GM12878 (cell line): ENCODE data around the gene C15orf40. TPM values are rescaled to one million over a fixed set of nuclear protein-coding genes. Genes with fewer than 3 reads are reported as not detected.

Source experiments
- ATAC-seq: fragments of 200-7000 bp; cut with Tn5 transposase; 3 replicates; pipeline ENCODE4 v1.9.1; 2020; ENCODE audit warnings: mild to moderate bottlenecking, moderate library complexity
- BruUV-seq: library from RNA; stranded (reverse); fragments of 400-500 nt; replicated peaks from 2 replicates; lab custom pipeline; 2021; lab: Mats Ljungman, UMichigan
- CTCF ChIA-PET: fragments of 300-600 bp; sonication (Branson Sonifier 250); formaldehyde crosslinking; extraction: SDS; loops from one replicate; lab custom pipeline; 2021; ENCODE audit warnings: inconsistent platforms; lab: Yijun Ruan, JAX
- POLR2A ChIA-PET: fragments of 350-600 bp; formaldehyde crosslinking; extraction: SDS; loops from one replicate; lab custom pipeline; 2021; ENCODE audit warnings: inconsistent platforms; lab: Charles Lee
- RAD21 ChIA-PET: fragments of 300-600 bp; sonication (Branson Sonifier 250); formaldehyde crosslinking; loops from one replicate; lab custom pipeline; 2023; ENCODE audit warnings: antibody characterized with exemption; ENCODE audit not compliant: unreplicated experiment; lab: Charles Lee
- SMC1A ChIA-PET: fragments of 300-600 bp; sonication (Branson Sonifier 250); formaldehyde crosslinking; loops from one replicate; lab custom pipeline; 2023; ENCODE audit not compliant: unreplicated experiment, uncharacterized antibody; lab: Charles Lee
- DNase-seq: peaks from one replicate; pipeline ENCODE4 v3.0.0-alpha.2; 2011; ENCODE audit warnings: low read depth, low spot score
- FAIRE-seq: peaks from 3 replicates; lab custom pipeline; 2011; peaks lifted over from hg19 to GRCh38; lab: Jason Lieb, UNC
- H2AFZ ChIP-seq: 2 replicates; pipeline ENCODE4 v1.6.0; 2011; ENCODE audit warnings: low read depth, low read length, control low read depth; ENCODE audit not compliant: control insufficient read depth
- H3K27ac ChIP-seq: 2 replicates; pipeline ENCODE4 v1.5.1; 2011; ENCODE audit warnings: control low read depth; ENCODE audit not compliant: control insufficient read depth, insufficient read depth
- H3K27me3 ChIP-seq, 2 experiments: replicated peaks in 1 of 2; 2 replicates each; pipeline versions ENCODE4 v1.6.0 to v1.6.1; 2011; ENCODE audit warnings: low read length in 1 of 2; ENCODE audit not compliant: control insufficient read depth in 2 of 2, insufficient read depth in 2 of 2
- H3K36me3 ChIP-seq, 2 experiments: 2 replicates each; pipeline ENCODE4 v1.5.1; 2011; ENCODE audit warnings: low read length in 1 of 2; ENCODE audit not compliant: control insufficient read depth in 2 of 2, insufficient read depth in 2 of 2
- H3K4me1 ChIP-seq: 2 replicates; pipeline ENCODE4 v1.6.1; 2011; ENCODE audit warnings: mild to moderate bottlenecking, low read length, moderate library complexity, mixed read lengths; ENCODE audit not compliant: control insufficient read depth, insufficient read depth
- H3K4me2 ChIP-seq: 2 replicates; pipeline ENCODE4 v1.6.0; 2011; ENCODE audit warnings: control low read depth; ENCODE audit not compliant: control insufficient read depth, insufficient read depth
- H3K4me3 ChIP-seq: fragments of 200-600 bp; sonication (generic); 2 replicates; pipeline ENCODE4 v1.5.1; 2016
- H3K79me2 ChIP-seq: 2 replicates; pipeline ENCODE4 v1.6.0; 2011; ENCODE audit warnings: low read length; ENCODE audit not compliant: control insufficient read depth, insufficient read depth
- H3K9ac ChIP-seq: 2 replicates; pipeline ENCODE4 v1.8.0; 2011; ENCODE audit warnings: low read length, control low read depth, mixed read lengths; ENCODE audit not compliant: control insufficient read depth, insufficient read depth
- H3K9me3 ChIP-seq: replicated peaks from 3 replicates; pipeline ENCODE4 v1.5.1; 2011; ENCODE audit warnings: mild to moderate bottlenecking, low read length; ENCODE audit not compliant: control insufficient read depth, insufficient read depth
- H4K20me1 ChIP-seq: 2 replicates; pipeline ENCODE4 v1.6.0; 2011; ENCODE audit not compliant: control insufficient read depth, insufficient read depth
- ATF3 ChIP-seq: IDR thresholded peaks from 2 replicates; pipeline ENCODE4 v1.6.1; 2011; ENCODE audit warnings: low read depth, mild to moderate bottlenecking, low read length, moderate library complexity, borderline replicate concordance; ENCODE audit errors: extremely low read depth
- BACH1 ChIP-seq: fragments of 450-650 bp; IDR thresholded peaks from 2 replicates; pipeline ENCODE4 v1.6.1; 2017; ENCODE audit warnings: mild to moderate bottlenecking, borderline replicate concordance
- EGR1 ChIP-seq, 2 experiments: IDR thresholded peaks; 1 replicate in 1 of 2; 2 replicates in 1 of 2; pipeline ENCODE4 v1.6.1; 2011 to 2012; ENCODE audit warnings: low read depth in 2 of 2, low read length in 2 of 2, borderline replicate concordance in 1 of 2, mild to moderate bottlenecking in 1 of 2, moderate library complexity in 1 of 2
- HDAC6 ChIP-seq: fragments of 200-600 bp; sonication (generic); IDR thresholded peaks from one replicate; pipeline ENCODE4 v1.8.0; 2017; ENCODE audit warnings: antibody characterized with exemption; ENCODE audit not compliant: unreplicated experiment
- KDM1A ChIP-seq: fragments of 200-600 bp; sonication (generic); IDR thresholded peaks from 2 replicates; pipeline ENCODE4 v1.6.1; 2016; ENCODE audit warnings: borderline replicate concordance
- MAX ChIP-seq: IDR thresholded peaks from 2 replicates; pipeline ENCODE4 v1.6.1; 2012; ENCODE audit warnings: low read depth, low read length, improper control_type of control experiment
- NFYB ChIP-seq: IDR thresholded peaks from 2 replicates; pipeline ENCODE4 v1.6.1; 2011; ENCODE audit warnings: low read depth, mild to moderate bottlenecking, low read length, improper control_type of control experiment, moderate library complexity; ENCODE audit not compliant: insufficient read depth
- POU2F2 ChIP-seq: IDR thresholded peaks from 3 replicates; pipeline ENCODE4 v1.6.1; 2011; ENCODE audit warnings: low read depth, mild to moderate bottlenecking, low read length, borderline replicate concordance
- RAD21 ChIP-seq: IDR thresholded peaks from 2 replicates; pipeline ENCODE4 v1.6.1; 2011; ENCODE audit warnings: mild to moderate bottlenecking, low read depth, low read length, moderate library complexity; ENCODE audit not compliant: insufficient read depth
- SREBF2 ChIP-seq: IDR thresholded peaks from 2 replicates; pipeline ENCODE4 v1.6.1; 2012; ENCODE audit warnings: mild to moderate bottlenecking, low read length
- TCF12 ChIP-seq: IDR thresholded peaks from 2 replicates; pipeline ENCODE4 v1.6.1; 2011; ENCODE audit warnings: low read depth, mild to moderate bottlenecking, low read length
- TCF7 ChIP-seq: IDR thresholded peaks from 2 replicates; pipeline ENCODE4 v1.6.1; 2014; ENCODE audit warnings: antibody characterized with exemption, borderline replicate concordance
- USF2 ChIP-seq: IDR thresholded peaks from 2 replicates; pipeline ENCODE4 v1.6.1; 2011; ENCODE audit warnings: low read depth, low read length, improper control_type of control experiment, borderline replicate concordance
- YBX1 ChIP-seq: fragments of 450-650 bp; IDR thresholded peaks from 2 replicates; pipeline ENCODE4 v1.6.1; 2016; ENCODE audit warnings: antibody characterized with exemption
- ZNF592 ChIP-seq: fragments of 450-650 bp; IDR thresholded peaks from 2 replicates; pipeline ENCODE4 v1.6.1; 2017; ENCODE audit warnings: mild to moderate bottlenecking, moderate library complexity
- ZZZ3 ChIP-seq: IDR thresholded peaks from 2 replicates; pipeline ENCODE4 v1.6.1; 2011; ENCODE audit warnings: low read depth; ENCODE audit not compliant: control insufficient read depth, insufficient read length
- in situ Hi-C: fragments of 300-500 bp; cut with MboI; formaldehyde crosslinking; loops from 9 replicates; pipeline ENCODE4 v1.14.3; 2018; ENCODE audit warnings: mixed read lengths
- intact Hi-C: fragments of 100-400 bp; cut with micrococcal nuclease; formaldehyde crosslinking; loops from one replicate; pipeline ENCODE4 v1.14.2; 2022; ENCODE audit not compliant: unreplicated experiment
- polyA plus RNA-seq, 11 experiments: library from polyadenylated mRNA; depleted of rRNA in 4 of 11; unstranded in 6 of 11; stranded (reverse) in 5 of 11; fragments of >200 nt; fragmentation: Nextera tagmentation in 4 of 11; fragmentation: Illumina TruSeq in 1 of 11; extraction: Ambion mirVana in 4 of 11; extraction: Trizol in 1 of 11; gene quantifications; 1 replicate in 1 of 11; 2 replicates in 10 of 11; pipeline versions ENCODE4 v1.2.1 to v1.2.3, GENCODE V29; 2011 to 2016; ENCODE audit warnings: inconsistent platforms in 2 of 11, missing spikeins in 2 of 11, low read depth in 1 of 11
- total RNA-seq, 4 experiments: library from RNA; depleted of rRNA in 3 of 4; stranded (reverse); fragments of >200 nt in 3 of 4; fragmentation: Illumina TruSeq in 1 of 4; extraction: Trizol in 1 of 4; gene quantifications; 2 replicates each; pipeline versions ENCODE4 v1.2.1 to v1.2.3, GENCODE V29; 2013 to 2021

C15orf40 gene
- total and polyA plus RNA-seq, 10 of the 15 experiments (the other 5 are each of a cell fraction or from before 2014, with no cell fraction given) = 21.3 to 70.0 (median 31.8) TPM

GRCh38 chr15:83057002-83057401, 45.6 kb upstream of the C15orf40 start (continued):
- no peak for TF ChIP-seq SREBF2
- no peak for TF ChIP-seq KDM1A
- no peak for TF ChIP-seq ATF3
- TF ChIP-seq MAX = no peak
- no peak for TF ChIP-seq YBX1
- no peak for TF ChIP-seq TCF12
- no peak for TF ChIP-seq POU2F2
- no peak for TF ChIP-seq ZZZ3

- ChIA-PET SMC1A (no interaction called here), POLR2A (no interaction called here), RAD21 (no interaction called here), CTCF (no interaction called here)
- TF ChIP-seq RAD21 (no peak), USF2 (no peak), TCF12 (no peak), EGR1 (IDR thresholded peaks at IDR 0.05; ENCODE audit: borderline replicate concordance in 1 of 2, low read depth in 2 of 2, low read length in 2 of 2) (no peak), BACH1 (no peak), TCF7 (no peak), HDAC6 (no peak), NFYB (no peak), ZNF592 (no peak)
- ATAC-seq (peak; percentile 24), DNase-seq (no peak), FAIRE-seq (no peak)
- Histone ChIP-seq H3K36me3 (peaks cover 5 to 36% of the 10 kb centered on the region in 2 experiments), H3K9ac (no peak overlapping the region), H4K20me1 (no peaks in the 10 kb centered on the region), H3K4me3 (no peak overlapping the region), H3K4me2 (no peak overlapping the region), H3K9me3 (no peaks in the 10 kb centered on the region), H3K27ac (no peak overlapping the region), H3K4me1 (no peaks in the 10 kb centered on the region), H3K27me3 (no peaks in the 10 kb centered on the region), H2AFZ (no peak overlapping the region), H3K79me2 (peaks cover 29% of the 10 kb centered on the region)
- no TSS peak for BruUV-seq
- in situ Hi-C loops = no loop called here
- intact Hi-C loops = no loop called here
Observed at GRCh38 chr15:83053151-83053550, 41.7 kb upstream of the C15orf40 start.
